ENCODE results near the gene CPED1. TPM values are rescaled to one million over a fixed set of nuclear protein-coding genes. Genes with fewer than 3 reads are reported as not detected.

The CPED1 gene
- total and polyA plus RNA-seq, 7 donors: 1.2 to 120 (median 79.6) TPM

- Histone ChIP-seq H3K36me3 (no peaks in the 10 kb centered on the region), H3K4me1 (peaks cover 0 to 59% (median 40%) of the 10 kb centered on the region in 4 donors), H3K4me3 (peak overlapping the region in 2 of 4 donors; percentile 1 to 3), H3K9me3 (no peaks in the 10 kb centered on the region), H3K27ac (peak overlapping the region; percentile 75 to 79 (median 78)), H3K27me3 (no peaks in the 10 kb centered on the region)
- no peak for DNase-seq
- intact Hi-C loops (cut with DNase I): loop anchor here (10.0 kb wide), 1 partner anchor 351 kb away; no protein-coding TSS in a partner anchor
- 54 to 55% methylated on average over 3 of the region's 3 CpGs for WGBS, 2 donors
- TF ChIP-seq POLR2AphosphoS5 (IDR thresholded peaks at IDR 0.05) (peak in 2 of 4 donors; percentile 33 to 58), CTCF (IDR thresholded peaks at IDR 0.05) (no peak), POLR2A (IDR thresholded peaks at IDR 0.05) (no peak), EP300 (IDR thresholded peaks at IDR 0.05) (peak in 1 of 4 donors; percentile 67)
Measured at GRCh38 chr7:121085922-121086321, 97.4 kb downstream of the CPED1 start.

- no peaks in the 10 kb centered on the region for H3K36me3 ChIP-seq
- H3K9me3 ChIP-seq: no peaks in the 10 kb centered on the region
- H3K4me3 ChIP-seq: no peak overlapping the region
- no peak overlapping the region for H3K27ac ChIP-seq
- intact Hi-C loops (cut with DNase I): loop anchor here (10.0 kb wide), 1 partner anchor 354 kb away; no protein-coding TSS in a partner anchor
- no peak for DNase-seq
- no peaks in the 10 kb centered on the region for H3K27me3 ChIP-seq
- H3K4me1 ChIP-seq: peaks cover 0 to 39% (median 29%) of the 10 kb centered on the region in 4 donors
- no peak for TF ChIP-seq CTCF (IDR thresholded peaks at IDR 0.05)
- no peak for TF ChIP-seq POLR2A (IDR thresholded peaks at IDR 0.05)
- no peak for TF ChIP-seq POLR2AphosphoS5 (IDR thresholded peaks at IDR 0.05)
- TF ChIP-seq EP300 (IDR thresholded peaks at IDR 0.05): no peak
Measured at GRCh38 chr7:121088870-121089269, 100.4 kb downstream of the CPED1 start.

GRCh38 chr7:121094829-121095228 lies 106.3 kb downstream of the CPED1 start:
- Histone ChIP-seq H3K9me3 (no peaks in the 10 kb centered on the region), H3K4me1 (peaks cover 0 to 15% (median 5%) of the 10 kb centered on the region in 4 donors), H3K27me3 (no peaks in the 10 kb centered on the region), H3K36me3 (peaks cover 0 to 4% (median 3%) of the 10 kb centered on the region in 4 donors), H3K27ac (no peak overlapping the region), H3K4me3 (no peak overlapping the region)
- intact Hi-C loops (cut with DNase I): no loop called here
- DNase-seq: no peak
- no peak for TF ChIP-seq EP300 (IDR thresholded peaks at IDR 0.05)
- no peak for TF ChIP-seq POLR2A (IDR thresholded peaks at IDR 0.05)
- TF ChIP-seq CTCF (IDR thresholded peaks at IDR 0.05): no peak
- no peak for TF ChIP-seq POLR2AphosphoS5 (IDR thresholded peaks at IDR 0.05)
- 36 to 50% methylated on average over 2 of the region's 2 CpGs for WGBS, 2 donors

- no peak overlapping the region for H3K4me3 ChIP-seq
- WGBS, 2 donors: 52 to 78% methylated on average over 4 of the region's 4 CpGs
- intact Hi-C loops (cut with DNase I): no loop called here
- no peaks in the 10 kb centered on the region for H3K9me3 ChIP-seq
- DNase-seq: no peak
- H3K27me3 ChIP-seq: no peaks in the 10 kb centered on the region
- H3K4me1 ChIP-seq: peaks cover 0 to 15% (median 5%) of the 10 kb centered on the region in 4 donors
- no peak overlapping the region for H3K27ac ChIP-seq
- no peak for TF ChIP-seq POLR2AphosphoS5 (IDR thresholded peaks at IDR 0.05)
- no peak for TF ChIP-seq EP300 (IDR thresholded peaks at IDR 0.05)
- no peak for TF ChIP-seq CTCF (IDR thresholded peaks at IDR 0.05)
- no peak for TF ChIP-seq POLR2A (IDR thresholded peaks at IDR 0.05)
- H3K36me3 ChIP-seq: peaks cover 0 to 31% (median 10%) of the 10 kb centered on the region in 4 donors
Measured at GRCh38 chr7:121097577-121097976, 109.1 kb downstream of the CPED1 start.

- WGBS, 2 donors: 89 to 91% methylated on average over 8 of the region's 8 CpGs
- Histone ChIP-seq H3K27me3 (no peaks in the 10 kb centered on the region), H3K36me3 (peaks cover 0 to 31% (median 10%) of the 10 kb centered on the region in 4 donors), H3K27ac (no peak overlapping the region), H3K9me3 (no peaks in the 10 kb centered on the region), H3K4me1 (peaks cover 0 to 13% (median 5%) of the 10 kb centered on the region in 4 donors), H3K4me3 (no peak overlapping the region)
- intact Hi-C loops (cut with DNase I): no loop called here
- no peak for DNase-seq
- TF ChIP-seq POLR2A (IDR thresholded peaks at IDR 0.05): no peak
Measured at GRCh38 chr7:121099572-121099971, 111.1 kb downstream of the CPED1 start.
